Measurements from ENCODE around the gene MCF2L. TPM values are rescaled to one million over a fixed set of nuclear protein-coding genes. Genes with fewer than 3 reads are reported as not detected.

MCF2L gene
- total RNA-seq, 1 donor from 2014 or later = 5.6 TPM

GRCh38 chr13:113051641-113052040, 82.6 kb downstream of the MCF2L start:
- peaks cover 3% of the 10 kb centered on the region for H3K4me1 Mint-ChIP-seq (ENCODE audit: unreplicated experiment)
- no peaks in the 10 kb centered on the region for H3K9me3 Mint-ChIP-seq (ENCODE audit: unreplicated experiment)
- H3K36me3 Mint-ChIP-seq (ENCODE audit: unreplicated experiment) = no peaks in the 10 kb centered on the region
- DNase-seq (ENCODE audit: extremely low spot score, unreplicated experiment) = no peak
- peaks cover 18% of the 10 kb centered on the region for H3K27me3 Mint-ChIP-seq (ENCODE audit: unreplicated experiment)
- H3K4me3 Mint-ChIP-seq (ENCODE audit: unreplicated experiment) = no peak overlapping the region
- no peak for TF ChIP-seq CTCF (IDR thresholded peaks at IDR 0.05)
- H3K27ac Mint-ChIP-seq (ENCODE audit: unreplicated experiment) = no peak overlapping the region

DNA sequence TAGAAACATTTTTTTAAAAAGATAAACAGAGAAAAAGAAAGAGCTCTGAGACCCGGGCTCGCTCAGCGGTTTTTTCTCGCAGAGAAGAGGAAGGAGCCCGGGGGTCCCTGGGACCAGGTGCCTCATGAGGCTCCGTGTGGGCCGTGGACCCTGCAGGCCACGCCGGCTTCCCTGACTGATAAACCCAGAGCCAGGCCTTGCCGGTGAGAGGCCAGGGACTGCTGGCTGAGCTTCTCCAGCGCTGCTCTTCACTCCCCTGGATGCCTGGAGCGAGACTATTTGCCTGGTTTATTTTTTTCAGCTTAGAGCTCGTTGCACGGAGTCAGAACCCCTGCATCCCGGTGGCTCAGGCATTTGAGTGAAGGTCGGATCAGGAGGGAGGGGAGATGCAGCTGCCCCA, 83.2 kb downstream of the MCF2L start:
- no peak for DNase-seq (ENCODE audit: extremely low spot score, unreplicated experiment)
- Mint-ChIP-seq H3K9me3 (ENCODE audit: unreplicated experiment) (no peaks in the 10 kb centered on the region), H3K27ac (ENCODE audit: unreplicated experiment) (no peak overlapping the region), H3K27me3 (ENCODE audit: unreplicated experiment) (peaks cover 18% of the 10 kb centered on the region), H3K36me3 (ENCODE audit: unreplicated experiment) (no peaks in the 10 kb centered on the region), H3K4me3 (ENCODE audit: unreplicated experiment) (no peak overlapping the region), H3K4me1 (ENCODE audit: unreplicated experiment) (peaks cover 3% of the 10 kb centered on the region)
- no peak for TF ChIP-seq CTCF (IDR thresholded peaks at IDR 0.05)

DNA sequence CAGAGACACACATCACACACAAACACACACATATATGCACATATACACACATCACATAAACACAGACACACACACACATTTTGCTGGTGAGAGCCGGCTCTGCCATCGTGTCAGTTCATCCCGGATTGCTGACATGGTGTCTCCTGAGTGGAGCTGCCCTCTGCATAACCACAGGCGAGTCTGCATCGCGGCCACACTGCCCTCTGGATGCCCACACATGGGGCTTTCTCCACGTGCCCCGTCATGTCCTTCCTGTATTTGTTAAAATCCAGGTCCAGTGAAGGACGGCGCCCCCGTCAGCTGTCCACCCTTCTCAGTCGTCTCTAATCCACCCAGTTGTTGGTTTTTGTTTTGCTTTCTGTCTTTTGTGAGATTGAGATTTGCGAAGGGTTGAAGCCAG, 84.0 kb downstream of the MCF2L start:
- H3K9me3 Mint-ChIP-seq (ENCODE audit: unreplicated experiment) = no peaks in the 10 kb centered on the region
- no peak for DNase-seq (ENCODE audit: extremely low spot score, unreplicated experiment)
- H3K4me1 Mint-ChIP-seq (ENCODE audit: unreplicated experiment) = peaks cover 3% of the 10 kb centered on the region
- H3K27ac Mint-ChIP-seq (ENCODE audit: unreplicated experiment) = no peak overlapping the region
- TF ChIP-seq CTCF (IDR thresholded peaks at IDR 0.05) = no peak
- no peaks in the 10 kb centered on the region for H3K36me3 Mint-ChIP-seq (ENCODE audit: unreplicated experiment)
- H3K27me3 Mint-ChIP-seq (ENCODE audit: unreplicated experiment) = peaks cover 18% of the 10 kb centered on the region
- no peak overlapping the region for H3K4me3 Mint-ChIP-seq (ENCODE audit: unreplicated experiment)

GRCh38 chr13:113053376-113053775, 84.4 kb downstream of the MCF2L start:
- H3K4me1 Mint-ChIP-seq (ENCODE audit: unreplicated experiment) = peaks cover 3% of the 10 kb centered on the region

More at GRCh38 chr13:113053376-113053775, 84.4 kb downstream of the MCF2L start:
- no peak for DNase-seq (ENCODE audit: extremely low spot score, unreplicated experiment)
- no peak overlapping the region for H3K4me3 Mint-ChIP-seq (ENCODE audit: unreplicated experiment)
- H3K27me3 Mint-ChIP-seq (ENCODE audit: unreplicated experiment) = peaks cover 18% of the 10 kb centered on the region
- H3K27ac Mint-ChIP-seq (ENCODE audit: unreplicated experiment) = no peak overlapping the region
- no peaks in the 10 kb centered on the region for H3K36me3 Mint-ChIP-seq (ENCODE audit: unreplicated experiment)
- no peak for TF ChIP-seq CTCF (IDR thresholded peaks at IDR 0.05)
- no peaks in the 10 kb centered on the region for H3K9me3 Mint-ChIP-seq (ENCODE audit: unreplicated experiment)

All from osteocyte (in vitro differentiated cells).